GM13977 (cell line): ENCODE data around the gene ST6GALNAC6.
"Not testable (repeated sequence)": the region's sequence is repeated elsewhere in the genome, so short reads cannot be mapped to it uniquely, and the experiment has no call there.

Experiments
- DNase-seq: peaks from one replicate; pipeline ENCODE4 v3.0.0; 2012; ENCODE audit warnings: low spot score
- CTCF ChIP-seq: IDR thresholded peaks from 2 replicates; pipeline ENCODE4 v1.5.1; 2012; ENCODE audit warnings: mild to moderate bottlenecking, control low read depth; ENCODE audit not compliant: insufficient read depth; ENCODE audit errors: extremely low read depth, missing control alignments
- in situ Hi-C: fragments of 300-500 bp; cut with MboI; formaldehyde crosslinking; loops from one replicate; pipeline ENCODE4 v1.12.0; 2022; ENCODE audit warnings: low sequenced_read_pairs, low pct_unique_long_range_greater_than_20kb, mixed read lengths, inconsistent platforms; ENCODE audit not compliant: unreplicated experiment

ST6GALNAC6 gene

GRCh38 chr9:127844821-127845359, 54.5 kb downstream of the ST6GALNAC6 start:
- TF ChIP-seq CTCF, result no peak
- DNase-seq, result no peak
- in situ Hi-C loops, result no loop called here

GRCh38 chr9:127841087-127841835, 58.1 kb downstream of the ST6GALNAC6 start:
- in situ Hi-C loops, result no loop called here
- TF ChIP-seq CTCF, result no peak
- no peak for DNase-seq

- DNase-seq, result no peak
Observed at GRCh38 chr9:127838375-127839078, 60.9 kb downstream of the ST6GALNAC6 start.

GRCh38 chr9:127837346-127837745, 62.1 kb downstream of the ST6GALNAC6 start:
- TF ChIP-seq CTCF, result no peak
- no peak for DNase-seq
- in situ Hi-C loops, result no loop called here

More at GRCh38 chr9:127838375-127839078, 60.9 kb downstream of the ST6GALNAC6 start:
- in situ Hi-C loops, result no loop called here
- TF ChIP-seq CTCF, result no peak

GRCh38 chr9:127836561-127836960, 62.8 kb downstream of the ST6GALNAC6 start:
- in situ Hi-C loops, DNase-seq: not testable (repeated sequence)

- in situ Hi-C loops, result no loop called here
- DNase-seq, result no peak
- TF ChIP-seq CTCF, result no peak
Observed at GRCh38 chr9:127835991-127836516, 63.3 kb downstream of the ST6GALNAC6 start.
